ENCODE measurements around the gene CASR. TPM values are rescaled to one million over a fixed set of nuclear protein-coding genes. Genes with fewer than 3 reads are reported as not detected.

CASR gene
- total RNA-seq, 1 experiment from 2014 or later: not detected

- in situ Hi-C loops (cut with HindIII; ENCODE audit: low pct_unique_long_range_greater_than_20kb, low sequenced_read_pairs): no loop called here
- no peak for DNase-seq (ENCODE audit: low read depth)
Observed at GRCh38 chr3:122316368-122316767, 132.9 kb downstream of the CASR start.

GRCh38 chr3:122318620-122319019 lies 135.2 kb downstream of the CASR start:
- DNase-seq (ENCODE audit: low read depth): no peak
- in situ Hi-C loops (cut with HindIII; ENCODE audit: low pct_unique_long_range_greater_than_20kb, low sequenced_read_pairs): no loop called here

- in situ Hi-C loops (cut with HindIII; ENCODE audit: low pct_unique_long_range_greater_than_20kb, low sequenced_read_pairs): no loop called here
- no peak for DNase-seq (ENCODE audit: low read depth)
Observed at GRCh38 chr3:122322095-122323075, 138.9 kb downstream of the CASR start.

- DNase-seq (ENCODE audit: low read depth): no peak
Observed at GRCh38 chr3:122324871-122325323, 141.4 kb downstream of the CASR start, which contains the start of gene CSTA. TSS of gene CSTA (plus strand) at chr3:122325248. CDS start at chr3:122325293, 45 bp downstream.

GRCh38 chr3:122325769-122326168 lies 142.3 kb downstream of the CASR start:
- in situ Hi-C loops (cut with HindIII; ENCODE audit: low pct_unique_long_range_greater_than_20kb, low sequenced_read_pairs): no loop called here
- DNase-seq (ENCODE audit: low read depth): no peak

More at GRCh38 chr3:122324871-122325323, 141.4 kb downstream of the CASR start, which contains the start of gene CSTA:
- in situ Hi-C loops (cut with HindIII; ENCODE audit: low pct_unique_long_range_greater_than_20kb, low sequenced_read_pairs): no loop called here

GRCh38 chr3:122331886-122332285 lies 148.4 kb downstream of the CASR start:
- no peak for DNase-seq (ENCODE audit: low read depth)
- in situ Hi-C loops (cut with HindIII; ENCODE audit: low pct_unique_long_range_greater_than_20kb, low sequenced_read_pairs): no loop called here

- no peak for DNase-seq (ENCODE audit: low read depth)
- in situ Hi-C loops (cut with HindIII; ENCODE audit: low pct_unique_long_range_greater_than_20kb, low sequenced_read_pairs): no loop called here
Observed at GRCh38 chr3:122332551-122332950, 149.1 kb downstream of the CASR start.

Other genes starting within 250 kb of the CASR start
- not detected in 2 replicates for gene ILDR1, start 161.4 kb upstream of the CASR start, total RNA-seq (2014; rRNA removed; shearing (Covaris generic); ENCODE audit: low replicate concordance)
- gene CD86, start 128.3 kb upstream of the CASR start, total RNA-seq (2014; rRNA removed; shearing (Covaris generic); ENCODE audit: low replicate concordance): not detected in 2 replicates
- not detected in 2 replicates for gene CSTA, start 141.6 kb downstream of the CASR start, total RNA-seq (2014; rRNA removed; shearing (Covaris generic); ENCODE audit: low replicate concordance)
- 46.2 and 72.9 TPM in 2 replicates for gene MIX23, start 199.6 kb downstream of the CASR start, total RNA-seq (2014; rRNA removed; shearing (Covaris generic); ENCODE audit: low replicate concordance)
- gene FAM162A, start 200.5 kb downstream of the CASR start, total RNA-seq (2014; rRNA removed; shearing (Covaris generic); ENCODE audit: low replicate concordance): 36.5 and 42.1 TPM in 2 replicates
- gene WDR5B, start 232.4 kb downstream of the CASR start, total RNA-seq (2014; rRNA removed; shearing (Covaris generic); ENCODE audit: low replicate concordance): 2.4 and 3.1 TPM in 2 replicates

Data from Caki2 (cell line).